HEK293 (cell line): Measurements from ENCODE around the gene LRP5.

Source experiments
- CTCF ChIA-PET: fragments of 350-600 bp; formaldehyde crosslinking; extraction: SDS; loops from one replicate; lab custom pipeline; 2021; ENCODE audit warnings: antibody characterized with exemption; lab: Yijun Ruan, JAX
- POLR2A ChIA-PET: fragments of 300-600 bp; formaldehyde crosslinking; extraction: SDS; loops from one replicate; lab custom pipeline; 2020; ENCODE audit warnings: antibody characterized with exemption, inconsistent platforms; lab: Yijun Ruan, JAX
- H3K27ac ChIP-seq: fragments of 200-500 bp; sonication (Bioruptor generic); 2 replicates; pipeline ENCODE4 v1.5.1; 2014; ENCODE audit warnings: low read depth, low read length, control low read depth, inconsistent platforms; ENCODE audit errors: extremely low read depth
- H3K36me3 ChIP-seq, 2 experiments: fragments of 200-500 bp in 1 of 2; sonication (Bioruptor generic) in 1 of 2; 1 replicate in 1 of 2; 2 replicates in 1 of 2; pipeline ENCODE4 v1.5.1; 2014 to 2017; ENCODE audit warnings: inconsistent platforms in 2 of 2, low read length in 2 of 2; ENCODE audit not compliant: control insufficient read depth in 2 of 2, insufficient read depth in 1 of 2
- H3K4me1 ChIP-seq: fragments of 200-500 bp; sonication (Bioruptor generic); 2 replicates; pipeline ENCODE4 v1.5.1; 2014; ENCODE audit warnings: mild to moderate bottlenecking, low read length, inconsistent platforms; ENCODE audit not compliant: control insufficient read depth, insufficient read depth
- H3K4me3 ChIP-seq: 2 replicates; pipeline ENCODE4 v1.5.1; 2011; ENCODE audit warnings: low read depth, mild to moderate bottlenecking, control low read depth, low read length, moderate library complexity
- H3K9me3 ChIP-seq: fragments of 200-500 bp; sonication (Bioruptor generic); 2 replicates; pipeline ENCODE4 v1.5.1; 2014; ENCODE audit warnings: low read depth, low read length, inconsistent platforms; ENCODE audit not compliant: control insufficient read depth, insufficient read depth
- FEZF1 ChIP-seq: fragments of 450-650 bp; formaldehyde crosslinking; IDR thresholded peaks from 2 replicates; pipeline ENCODE4 v1.5.1; 2016; ENCODE audit warnings: missing biosample characterization, missing genetic modification characterization
- MEIS1 ChIP-seq: sonication (generic); formaldehyde crosslinking; IDR thresholded peaks from 2 replicates; pipeline ENCODE4 v1.8.1; 2022; ENCODE audit warnings: missing genetic modification reagents, mild to moderate bottlenecking, borderline replicate concordance
- PRDM1 ChIP-seq: fragments of 450-650 bp; formaldehyde crosslinking; IDR thresholded peaks from 2 replicates; pipeline ENCODE4; 2016; ENCODE audit warnings: missing biosample characterization, missing genetic modification characterization
- WT1 ChIP-seq: fragments of 450-650 bp; formaldehyde crosslinking; IDR thresholded peaks from 2 replicates; pipeline ENCODE4 v1.5.1; 2016; ENCODE audit warnings: missing biosample characterization, missing genetic modification characterization
- ZBTB1 ChIP-seq: fragments of 450-650 bp; formaldehyde crosslinking; IDR thresholded peaks from 2 replicates; pipeline ENCODE4 v1.5.1; 2016; ENCODE audit warnings: missing biosample characterization, missing genetic modification characterization
- ZBTB17 ChIP-seq: fragments of 450-650 bp; formaldehyde crosslinking; IDR thresholded peaks from 2 replicates; pipeline ENCODE4 v1.5.1; 2016; ENCODE audit warnings: missing biosample characterization, missing genetic modification characterization
- ZBTB20 ChIP-seq: fragments of 450-650 bp; formaldehyde crosslinking; IDR thresholded peaks from 2 replicates; pipeline ENCODE4 v1.5.1; 2016; ENCODE audit warnings: missing biosample characterization, missing genetic modification characterization
- ZBTB21 ChIP-seq: fragments of 450-650 bp; formaldehyde crosslinking; IDR thresholded peaks from 2 replicates; pipeline ENCODE4 v1.5.1; 2017; ENCODE audit warnings: missing biosample characterization, missing genetic modification characterization
- ZNF121 ChIP-seq: fragments of 450-650 bp; formaldehyde crosslinking; IDR thresholded peaks from 2 replicates; pipeline ENCODE4 v1.5.1; 2016; ENCODE audit warnings: missing biosample characterization, missing genetic modification characterization
- ZNF155 ChIP-seq: fragments of 450-650 bp; formaldehyde crosslinking; IDR thresholded peaks from 2 replicates; pipeline ENCODE4 v1.5.1; 2016; ENCODE audit warnings: missing biosample characterization, missing genetic modification characterization
- ZNF169 ChIP-seq: fragments of 450-650 bp; formaldehyde crosslinking; IDR thresholded peaks from 2 replicates; pipeline ENCODE4 v1.5.1; 2016; ENCODE audit warnings: missing biosample characterization, missing genetic modification characterization
- ZNF248 ChIP-seq: fragments of 450-650 bp; formaldehyde crosslinking; IDR thresholded peaks from 2 replicates; pipeline ENCODE4 v1.5.1; 2017; ENCODE audit warnings: missing biosample characterization, missing genetic modification characterization
- ZNF404 ChIP-seq: fragments of 450-650 bp; formaldehyde crosslinking; IDR thresholded peaks from 2 replicates; pipeline ENCODE4 v1.5.1; 2017; ENCODE audit warnings: missing biosample characterization, missing genetic modification characterization
- ZNF48 ChIP-seq: fragments of 450-650 bp; formaldehyde crosslinking; IDR thresholded peaks from 2 replicates; pipeline ENCODE4 v1.5.1; 2016; ENCODE audit warnings: missing biosample characterization, missing genetic modification characterization
- ZNF670 ChIP-seq: fragments of 450-650 bp; formaldehyde crosslinking; IDR thresholded peaks from 2 replicates; pipeline ENCODE4 v1.5.1; 2016; ENCODE audit warnings: missing biosample characterization, missing genetic modification characterization, low read depth
- TF ChIP-seq, protein P1 (sequence below): fragments of 450-650 bp; formaldehyde crosslinking; IDR thresholded peaks from 2 replicates; pipeline ENCODE4 v1.5.1; 2016; ENCODE audit warnings: missing biosample characterization, missing genetic modification characterization
- TF ChIP-seq, protein P2 (sequence below): fragments of 450-650 bp; formaldehyde crosslinking; IDR thresholded peaks from 2 replicates; pipeline ENCODE4 v1.5.1; 2017; ENCODE audit warnings: missing biosample characterization, missing genetic modification characterization
- TF ChIP-seq, protein P3 (sequence below): fragments of 450-650 bp; IDR thresholded peaks from 2 replicates; pipeline ENCODE4 v1.5.1; 2018; ENCODE audit warnings: missing biosample characterization, mild to moderate bottlenecking, missing genetic modification characterization
- TF ChIP-seq, protein P4 (sequence below): fragments of 450-650 bp; formaldehyde crosslinking; IDR thresholded peaks from 2 replicates; pipeline ENCODE4 v1.5.1; 2016; ENCODE audit warnings: missing biosample characterization, missing genetic modification characterization, borderline replicate concordance

The LRP5 gene

DNA sequence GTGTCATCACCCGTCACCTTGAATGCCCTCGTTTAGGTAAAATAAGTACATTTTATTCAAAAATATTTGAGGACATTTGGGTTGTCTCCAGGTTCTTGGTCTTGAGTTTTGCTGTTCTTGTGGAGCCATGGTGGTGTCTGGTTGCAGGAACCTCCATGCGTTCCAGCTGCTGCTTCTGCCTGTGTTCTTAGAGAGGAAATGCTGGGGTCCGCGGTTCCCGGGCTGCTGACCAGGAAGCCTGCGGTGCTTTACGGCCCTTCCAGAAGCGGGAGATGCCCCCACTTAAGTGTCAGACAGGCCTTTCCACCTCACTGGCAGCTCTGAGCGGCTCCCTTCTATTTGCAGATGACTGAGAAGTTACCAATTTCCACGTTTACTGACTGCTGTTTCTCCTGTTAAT is 66.8 kb downstream of the LRP5 start (continued):
- TF ChIP-seq, protein P1, sequence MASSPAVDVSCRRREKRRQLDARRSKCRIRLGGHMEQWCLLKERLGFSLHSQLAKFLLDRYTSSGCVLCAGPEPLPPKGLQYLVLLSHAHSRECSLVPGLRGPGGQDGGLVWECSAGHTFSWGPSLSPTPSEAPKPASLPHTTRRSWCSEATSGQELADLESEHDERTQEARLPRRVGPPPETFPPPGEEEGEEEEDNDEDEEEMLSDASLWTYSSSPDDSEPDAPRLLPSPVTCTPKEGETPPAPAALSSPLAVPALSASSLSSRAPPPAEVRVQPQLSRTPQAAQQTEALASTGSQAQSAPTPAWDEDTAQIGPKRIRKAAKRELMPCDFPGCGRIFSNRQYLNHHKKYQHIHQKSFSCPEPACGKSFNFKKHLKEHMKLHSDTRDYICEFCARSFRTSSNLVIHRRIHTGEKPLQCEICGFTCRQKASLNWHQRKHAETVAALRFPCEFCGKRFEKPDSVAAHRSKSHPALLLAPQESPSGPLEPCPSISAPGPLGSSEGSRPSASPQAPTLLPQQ (tag by site-specific recombination), result no peak
- TF ChIP-seq ZBTB21 (tag by site-specific recombination) (no peak), ZNF670 (tag by site-specific recombination) (no peak), ZBTB1 (no peak), ZNF404 (no peak), ZBTB17 (no peak), WT1 (tag by site-specific recombination) (no peak), ZNF121 (tag by site-specific recombination) (no peak)

DNA sequence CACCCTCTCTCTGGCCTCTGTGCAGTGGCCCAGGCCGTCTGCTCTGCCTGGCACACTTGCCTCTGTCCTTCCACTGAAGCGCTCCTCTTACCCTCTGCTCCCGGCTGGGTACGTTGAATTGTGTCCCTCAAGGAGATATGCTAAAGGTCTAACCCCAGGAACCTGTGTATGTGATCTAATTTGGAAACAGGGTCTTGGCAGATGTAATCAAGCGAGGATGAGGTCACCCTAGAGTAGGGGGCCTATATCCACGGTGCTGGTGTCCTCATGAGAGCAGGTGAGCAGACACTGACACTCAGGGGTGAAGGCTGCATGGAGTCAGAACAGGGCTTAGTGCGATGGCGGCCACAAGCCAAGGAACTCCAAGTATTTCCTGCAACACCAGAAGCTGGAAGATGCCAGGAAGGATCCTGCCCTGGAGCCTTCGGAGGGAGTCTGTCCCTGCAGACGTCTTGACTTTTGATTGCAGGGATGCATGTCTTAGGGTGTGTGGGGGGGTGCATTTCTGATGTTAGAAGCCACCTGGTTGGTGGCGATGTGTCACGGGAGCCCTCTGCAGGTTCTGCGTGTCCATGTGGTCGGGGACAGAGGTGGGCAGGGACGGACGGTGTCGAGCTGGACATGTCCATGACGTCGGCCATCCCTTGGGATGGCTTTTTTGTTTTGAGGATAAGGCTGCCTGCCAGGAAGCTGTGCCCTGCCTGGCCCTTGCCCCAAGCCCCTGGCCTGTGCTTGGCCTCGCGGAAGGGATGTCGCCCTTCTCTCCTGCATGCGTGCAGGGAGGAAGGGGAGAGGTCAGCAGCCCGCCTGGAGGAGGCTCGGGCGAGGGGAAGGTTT is 68.6 kb downstream of the LRP5 start:
- no peak for TF ChIP-seq ZNF248 (tag by site-specific recombination)
- no peak for TF ChIP-seq ZNF48 (tag by site-specific recombination)
- TF ChIP-seq, protein P2, sequence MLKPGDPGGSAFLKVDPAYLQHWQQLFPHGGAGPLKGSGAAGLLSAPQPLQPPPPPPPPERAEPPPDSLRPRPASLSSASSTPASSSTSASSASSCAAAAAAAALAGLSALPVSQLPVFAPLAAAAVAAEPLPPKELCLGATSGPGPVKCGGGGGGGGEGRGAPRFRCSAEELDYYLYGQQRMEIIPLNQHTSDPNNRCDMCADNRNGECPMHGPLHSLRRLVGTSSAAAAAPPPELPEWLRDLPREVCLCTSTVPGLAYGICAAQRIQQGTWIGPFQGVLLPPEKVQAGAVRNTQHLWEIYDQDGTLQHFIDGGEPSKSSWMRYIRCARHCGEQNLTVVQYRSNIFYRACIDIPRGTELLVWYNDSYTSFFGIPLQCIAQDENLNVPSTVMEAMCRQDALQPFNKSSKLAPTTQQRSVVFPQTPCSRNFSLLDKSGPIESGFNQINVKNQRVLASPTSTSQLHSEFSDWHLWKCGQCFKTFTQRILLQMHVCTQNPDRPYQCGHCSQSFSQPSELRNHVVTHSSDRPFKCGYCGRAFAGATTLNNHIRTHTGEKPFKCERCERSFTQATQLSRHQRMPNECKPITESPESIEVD (tag by site-specific recombination), result no peak
- peak; percentile 96 for TF ChIP-seq ZBTB20 (tag by site-specific recombination)
- no peak for TF ChIP-seq MEIS1 (CRISPR knock-in tag)
- TF ChIP-seq, protein P3, sequence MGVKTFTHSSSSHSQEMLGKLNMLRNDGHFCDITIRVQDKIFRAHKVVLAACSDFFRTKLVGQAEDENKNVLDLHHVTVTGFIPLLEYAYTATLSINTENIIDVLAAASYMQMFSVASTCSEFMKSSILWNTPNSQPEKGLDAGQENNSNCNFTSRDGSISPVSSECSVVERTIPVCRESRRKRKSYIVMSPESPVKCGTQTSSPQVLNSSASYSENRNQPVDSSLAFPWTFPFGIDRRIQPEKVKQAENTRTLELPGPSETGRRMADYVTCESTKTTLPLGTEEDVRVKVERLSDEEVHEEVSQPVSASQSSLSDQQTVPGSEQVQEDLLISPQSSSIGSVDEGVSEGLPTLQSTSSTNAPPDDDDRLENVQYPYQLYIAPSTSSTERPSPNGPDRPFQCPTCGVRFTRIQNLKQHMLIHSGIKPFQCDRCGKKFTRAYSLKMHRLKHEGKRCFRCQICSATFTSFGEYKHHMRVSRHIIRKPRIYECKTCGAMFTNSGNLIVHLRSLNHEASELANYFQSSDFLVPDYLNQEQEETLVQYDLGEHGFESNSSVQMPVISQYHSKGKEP (tag by site-specific recombination), result no peak
- no peak for TF ChIP-seq PRDM1 (tag by site-specific recombination)
- 0 out of 2 replicates have a peak, but pooled peaks have one; percentile 20 for TF ChIP-seq ZBTB17
- no peak for TF ChIP-seq FEZF1 (tag by site-specific recombination)
- no peak for TF ChIP-seq ZNF169
- TF ChIP-seq, protein P4, sequence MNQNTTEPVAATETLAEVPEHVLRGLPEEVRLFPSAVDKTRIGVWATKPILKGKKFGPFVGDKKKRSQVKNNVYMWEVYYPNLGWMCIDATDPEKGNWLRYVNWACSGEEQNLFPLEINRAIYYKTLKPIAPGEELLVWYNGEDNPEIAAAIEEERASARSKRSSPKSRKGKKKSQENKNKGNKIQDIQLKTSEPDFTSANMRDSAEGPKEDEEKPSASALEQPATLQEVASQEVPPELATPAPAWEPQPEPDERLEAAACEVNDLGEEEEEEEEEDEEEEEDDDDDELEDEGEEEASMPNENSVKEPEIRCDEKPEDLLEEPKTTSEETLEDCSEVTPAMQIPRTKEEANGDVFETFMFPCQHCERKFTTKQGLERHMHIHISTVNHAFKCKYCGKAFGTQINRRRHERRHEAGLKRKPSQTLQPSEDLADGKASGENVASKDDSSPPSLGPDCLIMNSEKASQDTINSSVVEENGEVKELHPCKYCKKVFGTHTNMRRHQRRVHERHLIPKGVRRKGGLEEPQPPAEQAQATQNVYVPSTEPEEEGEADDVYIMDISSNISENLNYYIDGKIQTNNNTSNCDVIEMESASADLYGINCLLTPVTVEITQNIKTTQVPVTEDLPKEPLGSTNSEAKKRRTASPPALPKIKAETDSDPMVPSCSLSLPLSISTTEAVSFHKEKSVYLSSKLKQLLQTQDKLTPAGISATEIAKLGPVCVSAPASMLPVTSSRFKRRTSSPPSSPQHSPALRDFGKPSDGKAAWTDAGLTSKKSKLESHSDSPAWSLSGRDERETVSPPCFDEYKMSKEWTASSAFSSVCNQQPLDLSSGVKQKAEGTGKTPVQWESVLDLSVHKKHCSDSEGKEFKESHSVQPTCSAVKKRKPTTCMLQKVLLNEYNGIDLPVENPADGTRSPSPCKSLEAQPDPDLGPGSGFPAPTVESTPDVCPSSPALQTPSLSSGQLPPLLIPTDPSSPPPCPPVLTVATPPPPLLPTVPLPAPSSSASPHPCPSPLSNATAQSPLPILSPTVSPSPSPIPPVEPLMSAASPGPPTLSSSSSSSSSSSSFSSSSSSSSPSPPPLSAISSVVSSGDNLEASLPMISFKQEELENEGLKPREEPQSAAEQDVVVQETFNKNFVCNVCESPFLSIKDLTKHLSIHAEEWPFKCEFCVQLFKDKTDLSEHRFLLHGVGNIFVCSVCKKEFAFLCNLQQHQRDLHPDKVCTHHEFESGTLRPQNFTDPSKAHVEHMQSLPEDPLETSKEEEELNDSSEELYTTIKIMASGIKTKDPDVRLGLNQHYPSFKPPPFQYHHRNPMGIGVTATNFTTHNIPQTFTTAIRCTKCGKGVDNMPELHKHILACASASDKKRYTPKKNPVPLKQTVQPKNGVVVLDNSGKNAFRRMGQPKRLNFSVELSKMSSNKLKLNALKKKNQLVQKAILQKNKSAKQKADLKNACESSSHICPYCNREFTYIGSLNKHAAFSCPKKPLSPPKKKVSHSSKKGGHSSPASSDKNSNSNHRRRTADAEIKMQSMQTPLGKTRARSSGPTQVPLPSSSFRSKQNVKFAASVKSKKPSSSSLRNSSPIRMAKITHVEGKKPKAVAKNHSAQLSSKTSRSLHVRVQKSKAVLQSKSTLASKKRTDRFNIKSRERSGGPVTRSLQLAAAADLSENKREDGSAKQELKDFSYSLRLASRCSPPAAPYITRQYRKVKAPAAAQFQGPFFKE (tag by site-specific recombination), result no peak
- TF ChIP-seq ZNF155 (tag by site-specific recombination), result no peak
- no peaks in the 10 kb centered on the region for H3K9me3 ChIP-seq
- H3K4me1 ChIP-seq, result no peaks in the 10 kb centered on the region
- no peak overlapping the region for H3K4me3 ChIP-seq
- POLR2A ChIA-PET, result no interaction called here
- CTCF ChIA-PET, result interaction anchor here (0.5 kb wide), 1 partner anchor 38 kb away, joined by 3 read pairs; no protein-coding TSS in a partner anchor
- H3K36me3 ChIP-seq, result peaks cover 0 to 5% of the 10 kb centered on the region in 2 experiments; a peak in 1 of 3 replicates
- no peak overlapping the region for H3K27ac ChIP-seq
